ENCODE results near the gene ZNF195. TPM values are rescaled to one million over a fixed set of nuclear protein-coding genes. Genes with fewer than 3 reads are reported as not detected.

The ZNF195 gene
- total RNA-seq, 4 donors from 2014 or later: 12.3 to 37.5 (median 28.5) TPM

Small RNA genes within 50 kb of the gene (small RNA-seq; reads per million reads assigned to genes)
- gene AC123788.2: 0 reads per million in 4 donors

Other genes starting within 250 kb of the ZNF195 start
- gene OSBPL5, start 213.8 kb downstream of the ZNF195 start, total RNA-seq: 100 to 1,000 TPM in 2 of 4 donors, 10 to 100 TPM in 2; 37.3 to 211 (median 105) TPM
- not detected for gene MRGPRG, start 160.3 kb downstream of the ZNF195 start, total RNA-seq
- not detected for gene MRGPRE, start 146.7 kb downstream of the ZNF195 start, total RNA-seq